Measurements from ENCODE around the gene PSMC5. TPM values are rescaled to one million over a fixed set of nuclear protein-coding genes. Genes with fewer than 3 reads are reported as not detected.
A peak's percentile ranks its signal among the peaks of the same experiment; 100 is the strongest.

The PSMC5 gene
- polyA plus RNA-seq, 6 donors from 2014 or later, result 107 to 220 (median 118) TPM

DNA sequence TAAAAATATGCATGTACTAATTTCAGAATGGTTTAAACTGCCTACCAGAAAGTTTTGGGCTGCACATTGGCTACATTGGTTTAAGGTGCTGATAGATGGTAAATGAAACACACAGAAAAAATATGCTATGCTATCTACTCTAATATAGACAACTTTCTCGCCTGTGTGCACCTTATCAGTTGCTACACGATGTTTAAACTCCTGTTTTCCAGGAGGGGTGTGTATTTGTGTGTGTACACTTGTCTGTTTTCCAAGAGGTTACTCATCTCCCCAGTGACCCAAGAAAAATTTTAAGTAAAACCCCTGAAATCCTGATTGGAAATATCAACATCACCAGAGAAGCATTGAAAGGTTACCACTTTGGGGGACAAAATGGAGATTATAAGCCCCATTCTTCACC is 21.6 kb upstream of the PSMC5 start:
- peaks cover 14 to 22% of the 10 kb centered on the region in 2 donors for H3K36me3 Mint-ChIP-seq
- no peak overlapping the region for H3K4me3 Mint-ChIP-seq
- H3K4me1 Mint-ChIP-seq, result peaks cover 14 to 25% (median 14%) of the 10 kb centered on the region in 3 donors
- no peaks in the 10 kb centered on the region for H3K27me3 Mint-ChIP-seq
- DNase-seq (no peak), ATAC-seq (ENCODE audit: low read depth in 2 of 2) (no peak)
- peak overlapping the region in 1 of 6 donors; percentile 19 for H3K27ac Mint-ChIP-seq
- H3K9me3 Mint-ChIP-seq, result no peaks in the 10 kb centered on the region

DNA sequence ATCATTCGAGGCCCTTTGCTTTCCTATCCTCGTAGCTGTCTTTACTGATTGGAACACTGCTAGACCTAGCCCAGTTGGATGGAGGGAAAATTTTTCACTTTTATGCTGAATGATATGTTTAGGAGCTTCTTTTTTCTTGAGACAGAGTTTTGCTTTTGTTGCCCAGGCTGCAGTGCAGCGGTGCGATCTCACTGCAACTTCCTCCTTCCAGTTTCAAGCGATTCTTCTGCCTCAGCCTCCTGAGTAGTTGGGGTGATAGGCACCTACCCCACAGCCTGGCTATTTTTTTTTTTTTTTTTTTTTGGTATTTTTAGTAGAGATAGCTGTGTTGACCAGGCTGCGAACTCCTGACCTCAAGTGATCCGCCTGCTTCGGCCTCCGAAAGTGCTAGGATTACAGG is 17.3 kb upstream of the PSMC5 start:
- Mint-ChIP-seq H3K4me3 (peak overlapping the region in 3 of 8 donors; percentile 4 to 48 (median 40)), H3K9me3 (no peaks in the 10 kb centered on the region), H3K4me1 (peaks cover 14 to 29% (median 14%) of the 10 kb centered on the region in 3 donors), H3K36me3 (peaks cover 8 to 19% of the 10 kb centered on the region in 2 donors), H3K27ac (peak overlapping the region; percentile 39 to 77 (median 62)), H3K27me3 (no peaks in the 10 kb centered on the region)
- ATAC-seq (ENCODE audit: low read depth in 2 of 2) (peak; percentile 80 to 90), DNase-seq (no peak)

DNA sequence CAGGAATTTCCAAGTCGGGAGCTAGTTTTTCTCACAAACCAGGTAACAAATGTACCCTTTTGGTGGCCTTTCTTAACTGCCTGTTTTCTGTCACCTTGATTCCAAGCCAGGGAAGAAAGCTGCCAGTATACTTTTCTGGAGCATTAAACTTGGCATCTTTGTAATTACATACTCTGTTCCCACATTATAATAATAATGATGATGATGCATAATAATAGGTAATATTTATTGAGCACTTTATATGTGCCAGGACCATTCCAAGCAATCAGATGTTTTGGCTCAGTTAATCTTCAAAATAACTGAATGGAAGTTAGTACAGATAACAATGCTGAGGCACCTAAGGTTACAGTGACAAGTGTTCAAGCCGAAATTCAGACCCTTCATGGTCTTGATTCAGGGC is 11.1 kb upstream of the PSMC5 start:
- peaks cover 7 to 12% (median 11%) of the 10 kb centered on the region in 3 donors for H3K4me1 Mint-ChIP-seq
- no peaks in the 10 kb centered on the region for H3K9me3 Mint-ChIP-seq
- no peak for ATAC-seq (ENCODE audit: low read depth in 2 of 2)
- H3K27me3 Mint-ChIP-seq, result no peaks in the 10 kb centered on the region
- H3K27ac Mint-ChIP-seq, result no peak overlapping the region
- no peak for DNase-seq
- H3K4me3 Mint-ChIP-seq, result no peak overlapping the region
- peaks cover 13 to 21% of the 10 kb centered on the region in 2 donors for H3K36me3 Mint-ChIP-seq

DNA sequence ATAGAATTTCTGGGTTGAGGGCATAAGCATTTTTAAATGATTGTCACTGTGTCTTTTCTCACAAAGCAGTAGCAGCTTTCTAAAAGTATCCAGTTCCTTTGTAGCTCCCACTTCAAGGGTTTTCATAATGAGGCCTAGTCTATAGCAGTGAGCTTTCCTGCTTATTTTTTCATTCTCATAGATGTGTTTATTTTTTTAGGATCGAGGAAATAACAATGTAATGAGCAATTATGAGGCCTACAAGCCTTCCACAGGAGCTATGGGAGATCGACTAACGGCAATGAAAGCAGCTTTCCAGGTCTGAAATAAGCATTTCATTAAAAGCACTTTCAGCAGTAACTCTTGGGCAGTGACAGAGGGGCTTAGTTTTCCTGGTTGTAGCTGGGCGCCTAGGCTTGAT is 10.6 kb upstream of the PSMC5 start:
- no peaks in the 10 kb centered on the region for H3K9me3 Mint-ChIP-seq
- H3K36me3 Mint-ChIP-seq, result peaks cover 13 to 27% of the 10 kb centered on the region in 2 donors
- no peak for DNase-seq
- no peak overlapping the region for H3K27ac Mint-ChIP-seq
- H3K4me1 Mint-ChIP-seq, result peaks cover 12 to 16% (median 12%) of the 10 kb centered on the region in 3 donors
- no peaks in the 10 kb centered on the region for H3K27me3 Mint-ChIP-seq
- no peak for ATAC-seq (ENCODE audit: low read depth in 2 of 2)
- no peak overlapping the region for H3K4me3 Mint-ChIP-seq

DNA sequence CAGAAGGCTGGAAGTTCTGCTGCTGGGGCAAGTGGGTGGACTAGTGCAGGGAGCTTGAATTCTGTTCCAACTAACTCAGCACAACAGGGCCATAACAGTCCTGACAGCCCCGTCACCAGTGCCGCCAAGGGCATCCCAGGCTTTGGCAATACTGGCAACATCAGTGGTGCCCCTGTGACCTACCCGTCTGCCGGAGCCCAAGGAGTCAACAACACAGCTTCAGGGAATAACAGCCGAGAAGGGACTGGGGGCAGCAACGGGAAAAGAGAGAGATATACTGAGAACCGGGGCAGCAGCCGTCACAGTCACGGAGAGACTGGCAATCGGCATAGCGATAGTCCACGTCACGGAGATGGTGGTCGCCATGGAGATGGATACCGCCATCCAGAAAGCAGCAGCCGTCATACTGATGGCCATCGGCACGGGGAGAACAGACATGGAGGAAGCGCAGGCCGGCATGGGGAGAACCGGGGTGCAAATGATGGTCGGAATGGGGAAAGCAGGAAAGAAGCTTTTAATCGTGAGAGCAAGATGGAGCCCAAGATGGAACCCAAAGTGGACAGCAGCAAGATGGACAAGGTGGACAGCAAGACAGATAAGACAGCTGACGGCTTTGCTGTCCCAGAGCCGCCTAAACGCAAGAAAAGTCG is 9.4 kb upstream of the PSMC5 start:
- peaks cover 17 to 32% of the 10 kb centered on the region in 2 donors for H3K36me3 Mint-ChIP-seq

DNA sequence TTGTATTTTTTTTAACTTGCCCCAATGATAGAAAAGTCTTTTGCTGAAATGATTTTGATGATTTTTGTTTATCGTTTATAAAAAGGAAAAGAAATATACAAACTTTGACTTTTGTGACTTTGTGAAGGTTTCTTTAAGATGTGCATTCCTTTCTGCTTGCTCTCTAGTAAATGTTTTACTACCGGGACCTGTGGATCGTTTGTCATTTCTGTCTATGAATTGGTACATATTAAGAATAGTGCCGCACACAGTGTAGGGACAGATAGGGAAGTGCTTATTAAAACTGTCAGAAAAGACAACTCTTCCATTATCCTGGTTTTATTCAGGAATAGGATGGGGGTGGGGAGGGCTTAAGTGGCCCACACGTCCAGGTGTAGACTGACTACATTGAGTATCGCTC is 8.1 kb upstream of the PSMC5 start:
- Mint-ChIP-seq H3K9me3 (no peaks in the 10 kb centered on the region), H3K4me3 (peak overlapping the region in 1 of 8 donors; percentile 43), H3K4me1 (peaks cover 31 to 37% (median 32%) of the 10 kb centered on the region in 3 donors), H3K27me3 (no peaks in the 10 kb centered on the region), H3K27ac (peak overlapping the region in 4 of 6 donors; percentile 12 to 84 (median 68)), H3K36me3 (peaks cover 11 to 42% of the 10 kb centered on the region in 2 donors)
- ATAC-seq (ENCODE audit: low read depth in 2 of 2) (no peak), DNase-seq (no peak)

More for the DNA sequence above, 9.4 kb upstream of the PSMC5 start:
- Mint-ChIP-seq H3K4me1 (peaks cover 22 to 24% (median 24%) of the 10 kb centered on the region in 3 donors), H3K27me3 (no peaks in the 10 kb centered on the region), H3K9me3 (no peaks in the 10 kb centered on the region), H3K4me3 (peak overlapping the region in 2 of 8 donors; percentile 54 to 55), H3K27ac (peak overlapping the region in 2 of 6 donors; percentile 90 to 94)
- DNase-seq (no peak), ATAC-seq (ENCODE audit: low read depth in 2 of 2) (no peak)

DNA sequence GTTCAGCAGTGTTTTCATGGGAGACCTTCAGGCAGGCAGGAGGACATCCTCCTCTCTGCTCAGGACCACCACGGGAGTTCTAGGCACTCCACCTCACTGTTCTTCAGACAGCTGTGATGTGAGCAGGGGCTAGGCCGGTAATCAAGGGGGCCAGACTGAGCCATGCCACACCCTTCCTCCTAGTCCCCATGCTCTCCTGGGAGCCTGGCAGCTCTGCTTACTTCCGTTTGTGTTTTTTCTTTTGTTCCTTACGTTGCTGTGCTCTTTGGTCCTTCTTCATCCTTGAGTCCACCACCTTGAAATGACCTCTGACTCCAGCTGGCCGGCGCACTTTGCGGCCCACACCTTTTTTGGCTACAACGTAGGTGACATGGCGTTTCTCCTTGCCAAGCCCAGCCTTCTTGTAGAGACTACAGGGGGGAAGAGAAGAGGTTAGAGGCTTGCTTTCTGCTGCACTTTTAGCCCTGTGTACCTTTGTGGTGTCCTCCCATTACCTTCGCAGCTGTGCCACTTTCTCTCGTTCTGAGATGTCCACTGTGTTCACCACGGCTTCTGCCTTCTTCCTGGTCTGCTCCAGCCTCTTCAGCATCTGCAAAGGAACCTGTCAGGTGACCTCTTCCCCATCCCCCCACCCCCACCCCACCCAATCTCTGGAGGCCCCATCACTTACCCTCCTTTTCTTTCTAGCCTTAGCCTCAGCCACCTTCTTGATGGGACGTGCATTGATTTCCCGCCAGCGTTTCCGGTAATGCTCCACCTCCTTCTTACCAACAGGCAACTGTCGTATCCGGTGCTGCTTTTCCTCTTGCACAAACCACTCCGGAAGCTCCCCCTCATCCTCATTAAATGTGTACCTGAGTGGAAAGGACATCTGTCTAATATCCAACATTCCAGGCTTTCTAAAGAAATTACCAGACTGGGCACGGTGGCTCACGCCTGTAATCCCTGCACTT is 7.4 kb upstream of the PSMC5 start:
- peaks cover 38 to 44% (median 39%) of the 10 kb centered on the region in 3 donors for H3K4me1 Mint-ChIP-seq
- H3K36me3 Mint-ChIP-seq, result peaks cover 16 to 48% of the 10 kb centered on the region in 2 donors
- ATAC-seq (ENCODE audit: low read depth in 2 of 2), result peak in 1 of 2 donors; percentile 18
- peak overlapping the region in 5 of 8 donors; percentile 18 to 83 (median 43) for H3K4me3 Mint-ChIP-seq
- DNase-seq, result no peak
- H3K27me3 Mint-ChIP-seq, result no peaks in the 10 kb centered on the region
- H3K9me3 Mint-ChIP-seq, result no peaks in the 10 kb centered on the region
- peak overlapping the region; percentile 7 to 94 (median 72) for H3K27ac Mint-ChIP-seq

DNA sequence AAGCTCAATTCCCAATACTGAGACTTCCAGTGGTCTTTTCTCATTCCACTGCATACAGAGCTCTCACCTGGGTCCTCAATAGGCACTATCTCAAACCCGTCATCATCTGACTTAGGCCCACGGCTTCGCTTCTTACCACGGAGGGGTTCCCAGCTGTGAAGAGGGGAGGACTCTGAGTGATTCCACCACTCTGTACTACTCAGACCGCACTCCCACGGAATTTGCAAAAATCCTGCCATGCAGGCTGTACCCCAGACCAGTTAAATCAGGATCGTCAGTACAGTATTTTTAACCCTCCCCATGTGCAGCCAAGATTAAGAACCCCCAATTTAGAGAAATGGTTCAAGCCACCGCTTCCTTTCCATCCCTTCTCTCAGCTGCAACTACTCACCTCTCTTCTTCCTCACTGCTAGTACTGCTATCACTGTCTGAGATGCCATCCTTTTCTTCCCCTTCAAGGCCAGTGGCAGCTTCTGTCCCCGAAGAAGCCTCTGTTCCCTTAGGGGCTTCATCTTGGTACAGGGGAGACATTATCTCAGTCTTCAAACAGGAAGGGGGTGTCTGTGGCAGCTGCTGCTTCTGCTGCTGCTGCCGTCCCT is 6.2 kb upstream of the PSMC5 start:
- DNase-seq (no peak), ATAC-seq (ENCODE audit: low read depth in 2 of 2) (no peak)
- H3K36me3 Mint-ChIP-seq, result peaks cover 16 to 48% of the 10 kb centered on the region in 2 donors
- no peaks in the 10 kb centered on the region for H3K27me3 Mint-ChIP-seq
- H3K4me3 Mint-ChIP-seq, result peak overlapping the region in 6 of 8 donors; percentile 3 to 61 (median 12)
- no peaks in the 10 kb centered on the region for H3K9me3 Mint-ChIP-seq
- H3K4me1 Mint-ChIP-seq, result peaks cover 42 to 50% (median 47%) of the 10 kb centered on the region in 3 donors
- peak overlapping the region in 3 of 6 donors; percentile 16 to 76 (median 60) for H3K27ac Mint-ChIP-seq

DNA sequence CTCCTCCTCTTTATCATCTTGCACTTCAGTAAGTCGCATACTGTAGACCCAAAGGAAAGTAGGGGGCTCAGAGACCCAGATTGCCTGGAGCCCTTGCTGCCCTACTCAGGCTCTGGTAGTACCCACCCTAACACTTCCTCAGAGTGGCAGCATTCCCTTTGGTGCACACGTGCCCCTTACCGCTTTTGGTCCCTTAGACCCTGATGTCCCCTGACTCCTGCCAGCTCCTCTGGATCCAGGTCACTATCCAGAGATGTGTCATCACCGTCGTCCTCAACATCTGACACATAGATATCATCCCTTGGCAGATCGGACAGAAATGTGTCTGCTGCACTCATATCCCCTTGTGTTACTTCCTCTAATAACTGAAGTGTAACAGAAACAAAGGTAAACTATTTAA is 5.4 kb upstream of the PSMC5 start:
- Mint-ChIP-seq H3K4me1 (peaks cover 49 to 57% (median 54%) of the 10 kb centered on the region in 3 donors), H3K9me3 (no peaks in the 10 kb centered on the region), H3K27me3 (no peaks in the 10 kb centered on the region), H3K27ac (peak overlapping the region; percentile 44 to 95 (median 82)), H3K36me3 (peaks cover 16 to 51% of the 10 kb centered on the region in 2 donors), H3K4me3 (peak overlapping the region; percentile 2 to 81 (median 58))
- ATAC-seq (ENCODE audit: low read depth in 2 of 2), result peak in 1 of 2 donors; percentile 6
- no peak for DNase-seq

DNA sequence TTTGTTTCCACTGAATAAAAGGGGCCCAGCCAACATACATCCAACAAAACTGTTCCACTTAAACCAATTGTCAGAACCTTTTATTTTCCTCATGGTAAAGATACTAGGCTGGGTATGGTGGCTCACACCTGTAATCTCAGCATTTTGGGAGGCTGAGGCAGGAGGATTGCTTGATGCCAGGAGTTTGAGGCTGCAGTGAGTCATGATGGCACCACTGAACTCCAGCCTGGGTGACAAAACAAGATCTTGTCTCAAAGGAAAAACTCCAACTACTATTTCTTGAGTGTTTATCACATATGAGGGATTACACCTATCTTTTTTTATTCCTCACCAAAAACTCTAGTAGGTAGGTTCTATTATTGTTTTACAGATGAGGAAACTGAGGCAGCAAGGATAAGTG is 4.7 kb upstream of the PSMC5 start:
- DNase-seq (no peak), ATAC-seq (ENCODE audit: low read depth in 2 of 2) (no peak)
- Mint-ChIP-seq H3K27ac (peak overlapping the region in 5 of 6 donors; percentile 38 to 89 (median 76)), H3K36me3 (peaks cover 16 to 58% of the 10 kb centered on the region in 2 donors), H3K4me3 (peak overlapping the region in 2 of 8 donors; percentile 64 to 65), H3K4me1 (peaks cover 56 to 64% (median 58%) of the 10 kb centered on the region in 3 donors), H3K27me3 (no peaks in the 10 kb centered on the region), H3K9me3 (no peaks in the 10 kb centered on the region)

DNA sequence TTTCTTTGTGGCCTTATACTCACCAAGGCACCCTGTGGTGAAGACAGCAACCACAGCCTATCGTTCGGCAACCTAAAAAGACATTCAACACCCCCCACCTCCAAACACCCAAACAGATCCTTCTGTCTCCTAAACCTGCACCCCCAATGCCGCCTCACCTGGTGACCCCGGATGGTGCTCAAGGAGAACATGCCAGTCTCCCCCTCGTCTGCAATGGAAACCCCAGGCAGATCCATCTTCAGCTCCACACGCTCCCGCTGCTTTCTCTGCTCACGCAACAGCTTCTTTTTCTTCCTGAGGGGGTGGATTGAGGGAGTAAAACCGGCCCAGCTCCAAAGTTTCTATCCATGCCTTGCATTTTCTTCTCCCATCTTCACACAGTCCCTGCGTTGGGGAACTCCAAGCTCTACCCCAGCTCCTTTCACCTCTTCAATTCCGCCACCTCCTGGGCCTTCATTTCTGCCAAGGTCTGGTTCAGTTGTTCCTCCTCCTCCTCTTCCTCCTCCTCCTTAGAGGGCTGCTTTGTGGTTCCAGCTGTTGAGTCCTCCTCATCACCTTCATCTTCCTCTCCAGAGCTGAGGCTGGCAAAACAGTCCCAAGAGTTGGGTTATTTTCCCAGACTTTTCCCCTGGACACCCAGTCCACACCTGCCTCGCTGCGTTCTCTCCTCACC is 3.4 kb upstream of the PSMC5 start:
- peaks cover 16 to 50% of the 10 kb centered on the region in 2 donors for H3K36me3 Mint-ChIP-seq
- ATAC-seq (ENCODE audit: low read depth in 2 of 2), result no peak
- peak overlapping the region; percentile 77 to 91 (median 84) for H3K27ac Mint-ChIP-seq
- H3K9me3 Mint-ChIP-seq, result no peaks in the 10 kb centered on the region
- peak overlapping the region in 3 of 8 donors; percentile 52 to 97 (median 87) for H3K4me3 Mint-ChIP-seq
- H3K4me1 Mint-ChIP-seq, result peaks cover 61 to 76% (median 66%) of the 10 kb centered on the region in 3 donors
- DNase-seq, result no peak
- H3K27me3 Mint-ChIP-seq, result no peaks in the 10 kb centered on the region

DNA sequence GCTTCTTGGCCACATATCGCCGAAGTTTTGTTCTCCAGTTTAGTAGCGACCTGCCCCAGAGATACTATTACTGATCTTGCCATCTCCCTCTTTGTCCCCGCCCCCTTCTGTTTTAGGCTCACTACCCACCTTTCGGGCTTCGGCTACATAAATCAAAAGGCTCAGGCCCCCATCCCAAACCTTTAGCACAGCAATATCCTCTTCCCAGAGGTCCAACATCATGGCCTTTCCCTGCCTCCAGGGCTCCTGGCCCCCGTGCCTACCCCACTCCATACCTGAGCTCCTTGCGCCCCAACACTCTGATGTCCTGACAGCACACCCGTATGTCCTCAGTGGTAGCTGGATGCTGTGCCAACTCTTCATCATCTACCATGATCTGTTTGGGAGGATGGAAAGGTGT is 2.9 kb upstream of the PSMC5 start:
- peaks cover 12 to 50% of the 10 kb centered on the region in 2 donors for H3K36me3 Mint-ChIP-seq
- H3K27ac Mint-ChIP-seq, result peak overlapping the region; percentile 77 to 91 (median 84)
- ATAC-seq (ENCODE audit: low read depth in 2 of 2) (no peak), DNase-seq (no peak)
- H3K4me3 Mint-ChIP-seq, result peak overlapping the region in 4 of 8 donors; percentile 49 to 97 (median 78)
- H3K9me3 Mint-ChIP-seq, result no peaks in the 10 kb centered on the region
- no peaks in the 10 kb centered on the region for H3K27me3 Mint-ChIP-seq
- peaks cover 65 to 78% (median 66%) of the 10 kb centered on the region in 3 donors for H3K4me1 Mint-ChIP-seq
